ENCODE data around the gene MRPL33.

The MRPL33 gene

DNA sequence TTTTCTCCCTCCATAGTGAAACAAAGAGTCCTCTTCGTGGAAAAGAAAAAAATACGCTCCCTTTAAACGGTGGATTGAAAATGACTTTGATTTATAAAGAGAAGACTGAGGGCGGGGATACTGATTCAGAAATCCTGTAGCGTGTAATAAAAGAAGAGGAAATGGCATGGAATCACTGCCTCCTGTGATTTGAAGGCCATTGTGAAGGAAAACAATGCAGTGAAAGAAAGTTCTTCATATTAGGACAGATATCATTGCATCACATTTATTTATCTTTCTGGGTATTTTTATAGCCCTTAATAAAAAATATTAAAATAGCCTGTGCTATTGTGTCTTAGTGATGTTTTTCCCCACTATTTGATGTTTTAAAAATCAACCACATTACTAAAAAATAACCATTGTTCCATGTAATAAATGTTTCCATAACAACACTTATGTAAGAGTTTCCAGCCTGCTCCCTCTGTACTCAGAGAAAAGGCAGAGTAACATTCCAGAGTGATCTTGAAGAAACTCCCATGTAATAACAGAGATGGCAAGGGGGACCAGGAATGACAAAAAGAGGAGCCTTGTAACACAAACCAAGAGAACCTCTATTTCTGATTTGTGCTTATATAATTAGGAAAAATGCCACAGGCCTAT lies 8.0 kb downstream of the MRPL33 start:
- no peak for DNase-seq

DNA sequence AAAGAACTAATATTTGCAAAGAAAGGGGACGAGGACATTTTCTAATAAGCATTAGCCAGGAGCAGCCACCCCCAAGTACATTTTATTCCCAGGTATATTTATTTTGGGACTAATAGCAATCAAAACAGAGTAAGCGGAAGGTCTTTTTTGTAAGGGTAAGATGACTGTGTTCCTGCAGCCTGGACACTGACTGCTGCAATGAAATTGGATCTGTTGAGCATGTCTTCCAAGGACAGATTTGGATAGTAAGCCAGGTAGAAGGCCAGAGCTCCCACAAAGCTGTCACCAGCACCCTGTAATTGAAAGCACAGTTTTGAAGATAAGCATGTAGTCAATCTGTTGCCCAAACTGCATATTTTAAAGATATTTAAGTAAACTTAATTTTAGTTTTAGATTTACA lies 10.0 kb downstream of the MRPL33 start:
- no peak for DNase-seq

DNA sequence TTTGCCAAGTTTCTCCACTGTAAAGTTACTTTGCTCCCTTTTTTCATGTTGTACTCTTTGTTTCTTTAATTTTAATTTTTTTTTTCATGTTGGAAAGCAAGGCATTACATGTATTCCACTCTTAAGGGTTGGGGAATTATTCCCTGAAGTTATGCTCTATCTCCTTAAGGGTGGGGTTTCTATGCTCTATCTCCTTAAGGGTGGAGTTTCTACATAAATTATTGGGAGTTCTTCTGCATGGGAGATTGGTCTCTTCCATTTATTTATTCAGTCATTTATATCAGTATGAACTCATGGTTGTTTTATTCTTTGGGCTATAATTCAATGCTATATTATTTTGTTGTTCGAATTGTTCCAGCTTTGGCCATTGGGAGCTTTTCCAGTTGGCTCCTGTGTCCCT lies 11.2 kb downstream of the MRPL33 start:
- DNase-seq, result no peak

DNA sequence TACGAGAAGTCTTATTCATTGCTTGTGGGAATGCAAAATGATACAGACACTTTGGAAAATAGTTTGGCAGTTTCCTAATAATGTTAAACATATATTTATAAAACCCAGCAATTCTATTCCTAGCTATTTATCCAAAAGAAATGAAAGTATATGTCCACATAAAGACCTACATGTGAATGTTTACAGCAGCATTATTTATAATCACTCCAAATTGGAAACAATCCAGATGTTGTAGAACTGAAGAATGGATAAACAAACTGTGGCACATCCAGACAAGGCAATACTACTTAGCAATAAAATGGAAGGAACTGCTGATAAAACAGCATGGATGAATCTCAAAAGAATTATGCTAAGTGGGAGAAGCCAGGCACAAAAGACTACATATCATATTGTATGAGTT lies 19.3 kb downstream of the MRPL33 start:
- no peak for DNase-seq

DNA sequence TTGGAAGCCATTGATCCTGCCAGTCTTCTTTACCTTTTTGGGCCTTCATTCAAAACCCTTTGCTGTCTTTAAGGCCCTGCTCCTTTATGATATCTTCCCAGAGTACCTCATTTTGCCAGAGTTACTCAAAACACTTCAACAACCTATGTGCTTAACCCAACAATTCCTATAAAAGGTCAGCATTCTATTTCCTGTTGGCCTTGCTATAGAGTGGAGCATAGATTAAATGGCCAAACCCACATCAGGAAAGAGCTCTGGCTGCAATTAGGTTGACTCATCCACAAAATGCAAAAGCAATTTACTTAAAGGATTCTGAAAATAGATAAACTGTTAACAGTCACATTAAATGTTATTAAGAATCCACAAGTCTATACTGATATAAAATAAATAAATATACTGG lies 21.2 kb downstream of the MRPL33 start:
- no peak for DNase-seq

DNA sequence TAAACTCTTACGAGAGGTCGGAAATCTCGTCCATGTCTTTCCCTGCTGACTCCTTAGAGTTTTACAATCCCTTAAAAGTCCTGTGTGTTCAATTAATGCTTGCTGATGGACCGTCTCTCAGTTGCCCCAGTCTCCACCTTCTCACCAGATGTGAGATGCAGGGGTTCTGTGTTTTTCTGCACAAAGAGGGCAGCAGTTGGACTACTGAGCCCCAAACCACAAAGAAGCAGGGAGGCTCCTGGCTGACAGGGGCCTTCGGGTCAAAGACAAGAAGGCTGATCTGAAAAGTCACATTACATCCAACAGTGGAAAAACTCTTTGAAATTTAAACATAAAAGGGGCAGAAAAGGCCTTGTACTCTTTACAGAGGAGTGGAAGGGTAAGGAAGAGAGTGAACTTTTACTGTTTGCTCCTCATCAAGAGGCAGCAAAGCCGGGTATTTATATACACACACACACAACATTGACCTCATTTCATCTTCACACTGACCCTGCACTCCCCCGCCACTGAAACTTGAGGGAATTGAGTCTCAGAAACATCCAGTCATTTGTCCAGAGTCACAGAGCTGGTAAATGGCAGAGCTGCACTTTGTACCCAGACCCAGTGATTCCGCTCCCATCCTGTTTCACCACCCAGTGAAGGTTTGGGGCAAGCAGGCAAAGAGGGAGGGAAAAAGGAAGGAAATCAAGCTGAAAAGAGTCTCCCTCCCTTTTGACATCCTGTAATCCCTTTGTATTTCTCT lies 23.7 kb downstream of the MRPL33 start:
- DNase-seq, result no peak

DNA sequence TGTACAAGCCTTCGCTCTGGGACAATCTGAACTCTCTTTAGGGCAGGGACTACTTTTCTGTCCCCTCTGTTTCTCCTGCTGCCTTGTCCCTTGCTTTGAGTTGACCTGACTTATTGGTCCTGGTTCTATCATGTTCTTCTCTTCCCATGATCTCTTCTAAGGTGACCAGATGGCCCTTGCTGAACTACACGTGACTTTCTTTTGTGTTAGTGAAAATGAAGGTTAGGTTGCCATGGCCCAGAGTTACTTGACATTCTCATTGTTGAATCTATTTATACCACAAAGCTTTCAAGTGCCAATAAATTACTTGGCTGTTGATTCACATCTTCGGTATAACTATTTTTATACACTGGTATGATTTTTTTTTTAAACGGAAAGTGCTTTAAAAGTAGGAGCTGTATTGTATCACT lies 24.4 kb downstream of the MRPL33 start:
- no peak for DNase-seq

DNA sequence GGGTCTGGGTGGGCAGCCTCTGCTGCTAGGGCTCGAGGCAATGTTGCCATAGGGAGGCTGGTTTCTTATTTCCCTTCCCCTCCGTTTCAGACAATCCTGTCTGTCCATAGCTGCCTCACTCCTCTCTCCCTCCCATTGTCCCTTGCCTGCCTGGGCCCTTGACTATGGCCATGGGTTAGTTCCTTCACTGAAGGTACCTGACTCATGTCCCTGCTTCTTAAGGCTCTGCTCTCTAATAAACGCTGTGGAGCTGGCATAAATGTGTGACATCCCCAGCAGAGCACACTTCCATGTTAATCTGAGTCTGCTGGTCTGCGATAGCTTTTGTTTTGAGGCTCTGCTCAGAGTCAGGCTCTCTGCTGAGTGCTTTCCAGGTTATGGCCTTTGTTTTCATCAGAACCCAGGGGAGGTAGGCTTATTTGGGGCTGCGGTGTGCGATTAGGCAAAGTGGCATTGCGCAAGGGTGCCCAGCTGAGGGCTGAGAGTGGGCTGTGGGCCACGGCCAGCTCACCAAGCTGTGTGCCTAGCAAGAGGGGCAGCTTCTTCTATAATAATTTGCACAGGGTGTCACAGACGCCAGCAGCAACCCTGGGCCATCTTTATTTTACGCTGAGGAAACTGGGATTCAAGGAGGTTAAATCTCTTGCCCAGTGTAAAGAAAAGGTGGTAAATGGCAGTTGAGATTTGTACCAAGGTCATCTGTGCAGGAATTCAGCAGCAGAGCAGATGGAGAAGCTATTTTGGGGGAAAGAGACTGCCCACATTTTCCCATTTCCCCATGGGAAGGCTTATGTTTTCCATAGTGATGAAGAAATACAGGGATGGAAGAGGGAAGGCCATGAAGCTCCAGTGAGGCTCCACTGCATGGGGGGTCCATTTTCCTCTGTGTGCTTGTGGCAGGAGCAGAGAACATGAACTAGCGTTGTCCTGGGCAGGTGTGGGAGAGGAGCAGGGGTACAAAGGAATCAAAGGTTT lies 25.6 kb downstream of the MRPL33 start:
- no peak for DNase-seq

DNA sequence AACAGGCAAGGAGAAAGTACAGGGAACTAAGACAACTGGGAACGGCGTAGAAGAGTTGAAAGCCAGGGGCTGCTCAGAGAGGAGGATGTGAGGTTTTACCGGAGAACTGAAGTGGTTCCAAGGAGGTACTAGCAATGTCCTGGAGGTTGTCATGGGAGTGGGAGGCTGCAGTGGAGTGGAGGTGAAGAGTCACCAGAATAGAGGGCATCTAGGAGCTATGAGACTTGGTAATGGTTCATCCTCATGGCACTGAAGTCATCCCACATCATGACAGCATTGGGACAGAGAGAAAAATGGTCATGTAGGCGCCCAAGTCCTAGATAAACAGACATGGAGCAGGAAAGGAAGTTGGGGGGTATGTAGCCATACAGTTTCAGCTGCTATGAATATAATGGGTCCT lies 26.3 kb downstream of the MRPL33 start:
- no peak for DNase-seq

DNA sequence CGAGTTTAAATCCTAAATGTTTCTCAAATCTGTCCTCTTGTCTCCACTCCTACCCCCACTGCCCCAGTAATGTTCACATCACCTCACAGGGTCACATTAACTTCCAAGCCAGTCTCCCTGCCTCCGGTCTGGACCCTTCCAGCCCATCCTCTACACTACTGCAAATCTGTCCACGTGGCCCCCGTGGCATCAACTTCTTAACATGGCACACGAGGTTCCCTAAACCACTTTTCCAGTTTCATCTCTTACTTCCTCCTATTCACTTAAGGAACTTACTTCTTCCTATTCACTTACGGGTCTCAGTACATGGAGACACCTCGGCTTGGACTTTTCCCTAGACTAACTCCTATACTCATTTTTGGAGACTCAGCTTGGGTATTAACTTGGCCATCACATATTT lies 27.0 kb downstream of the MRPL33 start:
- DNase-seq, result no peak

DNA sequence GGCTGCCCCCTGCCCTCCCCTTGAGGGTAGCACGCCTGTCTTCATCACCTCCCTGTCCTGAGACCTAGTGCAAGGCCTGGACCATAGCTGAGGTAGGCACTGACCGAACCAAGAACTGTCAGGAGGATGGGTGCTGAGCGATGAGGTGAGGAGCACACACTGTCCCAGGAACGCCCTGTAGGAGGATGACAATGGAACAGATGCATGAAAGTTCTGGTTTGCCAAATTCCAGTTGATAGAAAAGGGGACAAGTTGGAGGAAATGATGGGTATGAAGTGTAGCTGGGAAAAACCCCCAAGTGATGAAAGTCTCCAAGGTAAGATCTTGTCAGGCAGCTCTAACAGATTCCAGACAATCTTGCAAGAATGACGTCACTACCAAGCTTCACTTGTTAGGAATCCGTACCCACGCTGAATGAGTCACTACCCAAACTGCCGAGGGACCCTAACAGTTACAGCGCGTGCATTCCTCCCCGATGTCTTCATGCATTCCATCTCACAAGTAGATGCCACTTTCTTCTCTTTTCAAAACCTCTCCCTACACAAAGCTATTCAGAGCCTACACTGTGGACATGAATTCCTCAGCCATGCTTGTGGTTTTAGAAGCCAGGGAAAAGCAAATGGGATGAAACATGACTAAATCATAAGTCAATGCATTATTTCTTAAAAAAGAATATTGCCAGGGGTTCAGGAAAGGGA lies 27.6 kb downstream of the MRPL33 start:
- no peak for DNase-seq

DNA sequence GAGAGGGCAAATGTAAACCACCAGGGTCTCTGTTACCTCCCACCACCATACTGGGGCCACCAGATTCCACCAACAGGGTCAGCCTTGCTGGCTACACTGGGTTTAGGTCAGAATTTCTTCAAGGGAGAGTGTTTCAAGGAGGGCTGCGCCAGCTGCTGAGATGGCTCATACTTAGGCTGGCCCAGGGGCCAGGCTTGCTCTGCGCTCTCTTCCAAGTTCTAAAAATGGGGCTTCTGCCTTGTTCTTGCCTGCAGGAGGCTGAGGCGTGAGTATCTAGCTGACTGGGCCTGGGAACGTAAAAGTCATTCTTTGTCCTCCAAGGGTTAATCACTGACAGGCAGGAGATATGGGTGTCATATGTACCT lies 28.1 kb downstream of the MRPL33 start:
- no peak for DNase-seq

DNA sequence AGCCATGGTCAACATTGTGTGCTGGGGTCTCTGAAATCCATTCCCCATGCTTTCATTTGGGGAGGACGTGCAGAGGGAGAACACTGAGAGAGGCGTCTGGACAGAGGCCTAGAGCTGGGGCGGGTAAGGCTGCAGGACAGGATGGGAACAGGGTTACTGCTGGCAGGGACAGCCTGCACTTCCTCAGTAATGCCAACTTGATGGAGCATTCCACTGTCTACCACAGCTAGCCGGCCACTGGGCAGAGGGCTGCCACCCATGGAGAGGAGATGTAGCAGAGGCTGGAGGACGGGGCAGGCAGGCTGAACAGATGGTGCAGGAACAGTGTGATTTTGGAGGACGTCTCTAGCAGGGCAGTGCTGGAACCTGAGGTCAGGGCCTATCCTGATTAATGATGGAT lies 29.3 kb downstream of the MRPL33 start:
- no peak for DNase-seq

DNA sequence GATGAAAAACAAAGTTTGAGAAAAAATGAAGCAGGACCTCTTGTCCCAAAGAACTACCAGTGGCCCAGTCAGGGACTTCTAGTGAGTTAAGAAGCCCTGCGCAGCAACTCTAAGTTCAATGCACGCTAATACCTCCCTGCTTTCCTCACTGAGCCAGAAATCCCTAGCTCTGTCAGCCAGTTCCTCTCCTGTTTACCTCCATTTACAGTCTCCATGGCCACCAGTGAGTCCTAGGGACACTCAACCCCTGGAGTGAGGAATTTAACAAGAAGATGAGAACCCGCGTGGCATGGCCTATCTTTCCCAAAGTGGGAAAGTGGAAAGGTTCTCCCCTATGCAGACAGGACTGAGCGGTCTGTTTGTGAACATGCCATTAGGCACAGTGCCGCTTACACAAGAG lies 31.0 kb downstream of the MRPL33 start:
- no peak for DNase-seq

DNA sequence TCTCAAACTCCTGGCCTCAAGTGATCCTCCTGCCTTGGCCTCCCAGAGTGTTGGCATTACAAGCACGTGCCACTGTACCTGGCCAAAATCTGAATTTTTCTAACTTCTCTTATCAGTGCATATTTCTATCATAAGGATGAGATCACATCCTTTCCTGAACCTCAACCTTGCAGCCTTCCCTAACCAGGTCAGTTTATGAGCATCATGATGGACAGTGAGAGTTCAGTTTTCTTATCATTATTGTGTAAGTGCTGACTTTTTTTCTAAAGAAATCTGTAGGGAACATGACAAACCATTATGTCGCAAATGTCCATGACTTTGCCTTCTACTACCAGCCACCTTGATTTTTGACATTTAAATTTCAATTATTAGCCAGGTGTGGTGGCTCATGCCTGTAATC lies 31.5 kb downstream of the MRPL33 start:
- no peak for DNase-seq

DNA sequence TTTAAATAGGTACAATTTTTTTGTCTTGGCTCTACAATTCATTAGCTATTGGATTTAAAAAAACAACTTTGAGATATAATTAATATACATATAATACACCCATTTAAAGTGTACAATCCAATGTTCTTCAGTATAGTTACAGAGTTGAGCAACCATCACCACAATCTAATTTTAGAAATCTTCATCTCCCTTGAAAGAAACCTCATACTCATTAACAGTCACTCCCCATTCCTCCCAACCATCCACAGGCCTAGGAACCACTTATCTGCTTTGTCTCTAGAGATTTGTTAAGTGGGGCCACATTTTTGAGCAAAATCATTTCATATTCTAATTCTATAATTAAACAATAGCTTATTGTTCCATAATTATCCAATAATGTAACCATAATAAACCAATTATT lies 32.6 kb downstream of the MRPL33 start:
- DNase-seq, result no peak

DNA sequence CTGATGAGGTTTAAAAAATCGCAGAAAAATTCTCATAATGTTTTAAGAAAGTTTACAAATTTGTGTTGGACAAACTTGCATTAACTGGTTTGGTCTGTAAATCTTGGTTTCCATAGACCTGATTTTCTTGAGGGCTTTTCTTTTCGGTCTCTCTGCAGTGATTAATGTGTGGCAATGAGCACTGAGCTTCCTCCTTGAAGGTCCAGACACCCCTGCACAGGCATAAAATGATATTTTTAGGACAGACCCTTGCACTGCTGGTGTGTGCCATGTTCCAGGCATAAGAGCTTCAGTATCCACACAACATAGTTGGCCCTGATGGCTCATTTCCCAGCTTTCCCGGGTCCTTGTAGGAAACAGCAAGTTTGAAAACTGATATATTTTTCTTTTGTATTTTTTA lies 33.7 kb downstream of the MRPL33 start:
- DNase-seq, result no peak

DNA sequence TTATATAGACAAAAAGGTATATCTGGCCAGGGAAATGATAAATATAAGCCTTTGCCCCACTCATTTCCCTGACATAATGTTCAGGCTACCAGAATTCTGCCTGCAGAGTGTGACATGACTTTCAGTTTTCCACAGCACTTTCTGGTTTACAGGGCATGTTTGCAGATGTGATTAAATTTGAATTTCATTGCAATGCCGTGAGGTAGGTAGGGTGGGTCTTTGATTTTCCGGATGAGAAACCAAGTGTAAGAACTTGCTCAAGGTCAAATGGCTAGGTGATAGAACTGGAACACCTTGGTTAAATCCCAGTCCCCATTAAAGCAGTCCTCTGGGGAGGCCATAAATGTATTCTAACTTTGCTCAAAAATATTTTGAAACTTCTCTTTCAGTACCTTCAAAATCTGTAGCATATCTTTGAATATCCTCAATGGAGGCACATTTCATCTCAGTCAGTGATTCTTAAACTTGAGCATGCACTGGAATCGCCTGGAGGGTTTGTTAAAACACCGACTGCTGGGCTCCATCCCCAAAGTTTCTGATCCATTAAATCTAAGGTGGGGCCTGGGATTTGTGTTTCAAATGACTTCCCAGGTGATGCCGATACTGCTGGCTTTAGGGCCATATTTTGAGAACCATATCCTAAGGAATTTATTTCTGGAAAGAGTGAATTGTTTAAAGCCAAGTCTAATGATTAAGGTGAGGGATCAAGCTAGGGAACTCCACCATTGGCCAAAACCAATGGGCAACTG lies 35.0 kb downstream of the MRPL33 start:
- DNase-seq, result no peak

DNA sequence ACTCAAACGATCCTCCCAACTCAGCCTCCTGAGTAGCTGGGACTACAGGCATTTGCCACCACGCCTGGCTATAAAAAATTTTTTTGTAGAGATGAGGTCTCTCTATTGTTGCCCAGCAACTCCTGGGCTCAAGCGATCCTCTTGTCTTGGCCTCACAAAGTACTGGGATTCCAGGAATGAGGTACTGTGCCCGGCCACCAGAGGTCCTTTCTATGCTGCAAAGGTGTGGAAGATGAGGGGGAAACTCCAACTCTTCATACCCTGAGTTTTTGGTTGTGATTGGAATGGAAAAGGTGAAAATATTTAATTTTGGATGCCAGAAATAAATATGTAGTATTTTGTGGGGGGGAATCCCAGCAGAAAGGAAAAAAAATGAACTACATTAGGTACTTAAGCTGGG lies 36.0 kb downstream of the MRPL33 start:
- DNase-seq, result peak in 1 of 5 experiments; percentile 2

DNA sequence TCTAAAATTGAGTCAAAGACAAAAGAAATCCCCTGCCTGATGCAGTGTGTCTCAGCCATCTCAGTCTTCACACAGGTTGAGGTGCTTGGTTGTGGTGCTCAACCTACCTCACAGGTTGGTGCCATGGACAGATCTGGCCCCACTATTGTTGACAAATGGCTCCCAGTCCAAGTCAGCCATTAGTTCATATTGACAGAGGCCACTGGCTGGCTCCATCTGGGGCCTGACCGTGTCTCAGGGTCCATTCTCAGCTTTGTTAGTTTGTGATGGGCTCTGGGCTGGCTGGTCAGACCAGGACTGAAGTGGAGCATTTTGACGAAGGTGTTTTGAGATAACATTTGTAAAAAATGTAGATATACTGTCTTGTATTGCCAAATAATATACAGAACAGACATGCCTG lies 36.9 kb downstream of the MRPL33 start:
- no peak for DNase-seq

DNA sequence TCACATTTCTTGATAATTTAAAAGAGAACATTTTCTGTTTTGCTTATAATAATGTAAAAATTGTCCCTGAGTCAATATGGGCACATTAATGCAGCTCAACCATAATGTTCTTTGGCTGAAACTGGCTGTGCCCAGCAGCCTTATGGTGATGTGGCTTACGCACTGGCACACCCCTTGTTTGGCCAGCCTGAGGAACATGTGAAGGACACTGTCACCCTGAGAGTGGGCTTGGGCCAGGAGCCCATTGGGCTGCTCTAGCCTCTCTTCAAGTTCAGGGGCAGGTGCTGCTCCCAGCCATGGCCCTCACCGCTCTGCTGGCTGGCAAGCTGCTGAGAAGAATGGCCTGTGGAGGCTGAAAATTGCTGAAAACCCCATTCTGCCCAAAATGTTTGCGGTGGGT lies 37.5 kb downstream of the MRPL33 start:
- DNase-seq, result no peak

DNA sequence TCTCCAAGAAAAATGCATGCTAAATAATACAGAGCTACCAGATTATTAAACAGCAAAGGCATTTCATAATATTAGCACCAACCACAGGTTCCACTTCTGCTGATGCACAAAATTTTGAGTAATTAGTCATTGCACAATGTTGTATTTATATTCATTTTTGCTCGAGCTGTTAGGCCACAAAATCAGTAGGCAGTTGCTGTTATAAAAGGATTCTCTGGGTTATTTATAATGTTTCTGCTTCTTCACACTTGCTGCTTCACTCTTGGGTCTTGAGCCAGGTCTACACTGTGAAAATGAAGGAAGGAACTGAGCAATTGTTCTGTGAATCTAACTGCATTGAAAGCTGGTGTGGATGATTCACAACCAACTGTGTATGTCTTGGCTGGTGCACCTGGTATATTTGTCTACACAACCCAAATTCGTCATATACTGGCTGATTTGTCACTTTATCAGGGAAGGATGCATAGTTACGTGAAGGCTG lies 38.3 kb downstream of the MRPL33 start:
- no peak for DNase-seq
